WTC11 (cell line): Measurements from ENCODE around the gene ARHGAP15. TPM values are rescaled to one million over a fixed set of nuclear protein-coding genes. Genes with fewer than 3 reads are reported as not detected.

Experiments
- ATAC-seq: fragments of 200-7000 bp; cut with Tn5 transposase; 2 replicates; pipeline ENCODE4 v1.10.0; 2021; ENCODE audit warnings: mild to moderate bottlenecking, moderate library complexity
- CTCF ChIA-PET: fragments of 300-600 bp; sonication (Branson Sonifier 250); formaldehyde crosslinking; loops from one replicate; lab custom pipeline; 2021; ENCODE audit warnings: antibody characterized with exemption; lab: Charles Lee
- POLR2A ChIA-PET: fragments of 350-600 bp; sonication (Branson Sonifier 250); formaldehyde crosslinking; loops from one replicate; lab custom pipeline; 2021; ENCODE audit warnings: antibody characterized with exemption; lab: Charles Lee
- DNase-seq: peaks from one replicate; pipeline ENCODE4 v3.0.0; 2021; ENCODE audit warnings: low spot score
- H3K27ac Mint-ChIP-seq: 2 replicates; pipeline ENCODE4 v1.8.0; 2021; ENCODE audit warnings: mixed read lengths
- H3K27me3 Mint-ChIP-seq: 2 replicates; pipeline ENCODE4 v1.8.0; 2021; ENCODE audit warnings: low read depth, mild to moderate bottlenecking, moderate library complexity, mixed read lengths
- H3K36me3 Mint-ChIP-seq: 2 replicates; pipeline ENCODE4 v1.8.0; 2021; ENCODE audit warnings: mixed read lengths
- H3K4me1 Mint-ChIP-seq: 2 replicates; pipeline ENCODE4 v1.8.0; 2022; ENCODE audit warnings: mixed read lengths
- H3K4me3 Mint-ChIP-seq: 2 replicates; pipeline ENCODE4 v1.8.0; 2021; ENCODE audit warnings: mild to moderate bottlenecking, moderate library complexity, mixed read lengths
- H3K9me3 Mint-ChIP-seq: 2 replicates; pipeline ENCODE4 v1.8.0; 2021; ENCODE audit warnings: mixed read lengths
- AR ChIP-seq: fragments of 250-450 bp; sonication (Bioruptor Pico); IDR thresholded peaks from 2 replicates; pipeline ENCODE4 v1.9.0; 2021; ENCODE audit warnings: mild to moderate bottlenecking
- ATF6 ChIP-seq: sonication (generic); formaldehyde crosslinking; IDR thresholded peaks from 2 replicates; pipeline ENCODE4 v1.8.1; 2023; ENCODE audit warnings: mild to moderate bottlenecking, missing genetic modification reagents
- E2F4 ChIP-seq: sonication (generic); formaldehyde crosslinking; IDR thresholded peaks from 2 replicates; pipeline ENCODE4 v1.8.1; 2022; ENCODE audit warnings: low read depth, mild to moderate bottlenecking, moderate library complexity, missing genetic modification reagents, borderline replicate concordance
- E2F5 ChIP-seq: sonication (generic); formaldehyde crosslinking; IDR thresholded peaks from 2 replicates; pipeline ENCODE4 v1.8.1; 2022; ENCODE audit warnings: mild to moderate bottlenecking, moderate library complexity, missing genetic modification reagents
- EMX1 ChIP-seq: fragments of 250-450 bp; sonication (Bioruptor Pico); IDR thresholded peaks from 2 replicates; pipeline ENCODE4 v1.8.0; 2021; ENCODE audit warnings: mild to moderate bottlenecking
- ETV6 ChIP-seq: sonication (generic); formaldehyde crosslinking; IDR thresholded peaks from 2 replicates; pipeline ENCODE4 v1.8.1; 2022; ENCODE audit warnings: mild to moderate bottlenecking, missing genetic modification reagents
- FOXK1 ChIP-seq: sonication (generic); formaldehyde crosslinking; IDR thresholded peaks from 2 replicates; pipeline ENCODE4 v1.8.0; 2022; ENCODE audit warnings: mild to moderate bottlenecking, moderate library complexity, missing genetic modification reagents
- FOXP1 ChIP-seq: sonication (generic); formaldehyde crosslinking; IDR thresholded peaks from 2 replicates; pipeline ENCODE4 v1.8.0; 2022; ENCODE audit warnings: missing genetic modification reagents, mild to moderate bottlenecking, moderate library complexity, borderline replicate concordance
- GTF2I ChIP-seq: fragments of 250-450 bp; sonication (Bioruptor Pico); conservative IDR thresholded peaks from 2 replicates; pipeline ENCODE4 v1.4.0; 2021; ENCODE audit warnings: mild to moderate bottlenecking
- HMGA2 ChIP-seq: fragments of 250-450 bp; sonication (Bioruptor Pico); IDR thresholded peaks from 2 replicates; pipeline ENCODE4 v1.4.0; 2021; ENCODE audit warnings: mild to moderate bottlenecking, moderate library complexity
- IRF1 ChIP-seq: sonication (generic); formaldehyde crosslinking; IDR thresholded peaks from 2 replicates; pipeline ENCODE4 v1.8.0; 2023; ENCODE audit warnings: missing genetic modification reagents
- JAZF1 ChIP-seq: fragments of 250-450 bp; sonication (Bioruptor Pico); IDR thresholded peaks from 2 replicates; pipeline ENCODE4 v1.9.0; 2021; ENCODE audit warnings: moderate library complexity, mild to moderate bottlenecking, inconsistent platforms
- MLX ChIP-seq: sonication (generic); formaldehyde crosslinking; IDR thresholded peaks from 2 replicates; pipeline ENCODE4 v1.8.1; 2023; ENCODE audit warnings: mild to moderate bottlenecking, missing genetic modification reagents, moderate library complexity
- MYBL2 ChIP-seq: sonication (generic); formaldehyde crosslinking; IDR thresholded peaks from 2 replicates; pipeline ENCODE4 v1.8.1; 2023; ENCODE audit warnings: mild to moderate bottlenecking, moderate library complexity, missing genetic modification reagents
- RELA ChIP-seq: sonication (generic); formaldehyde crosslinking; IDR thresholded peaks from 2 replicates; pipeline ENCODE4 v1.8.1; 2022; ENCODE audit warnings: missing genetic modification reagents, mild to moderate bottlenecking, borderline replicate concordance
- RORB ChIP-seq: fragments of 250-450 bp; sonication (Bioruptor Pico); IDR thresholded peaks from 2 replicates; pipeline ENCODE4 v1.9.0; 2021; ENCODE audit warnings: mild to moderate bottlenecking
- SMAD3 ChIP-seq: sonication (generic); formaldehyde crosslinking; IDR thresholded peaks from 2 replicates; pipeline ENCODE4 v1.8.0; 2022; ENCODE audit warnings: missing genetic modification reagents, mild to moderate bottlenecking, borderline replicate concordance
- TCF7 ChIP-seq: sonication (generic); formaldehyde crosslinking; IDR thresholded peaks from 2 replicates; pipeline ENCODE4 v1.8.0; 2022; ENCODE audit warnings: mild to moderate bottlenecking, low read depth, missing genetic modification reagents, moderate library complexity
- TP53 ChIP-seq: sonication (generic); formaldehyde crosslinking; IDR thresholded peaks from 2 replicates; pipeline ENCODE4 v1.8.1; 2023; ENCODE audit warnings: mild to moderate bottlenecking, missing genetic modification reagents
- ZBTB43 ChIP-seq: sonication (generic); formaldehyde crosslinking; IDR thresholded peaks from 2 replicates; pipeline ENCODE4 v1.8.1; 2023; ENCODE audit warnings: mild to moderate bottlenecking, missing genetic modification reagents
- ZMAT4 ChIP-seq: fragments of 250-450 bp; sonication (Bioruptor Pico); IDR thresholded peaks from 2 replicates; pipeline ENCODE4 v1.9.0; 2021; ENCODE audit warnings: mild to moderate bottlenecking
- ZNF416 ChIP-seq: fragments of 250-450 bp; sonication (Bioruptor Pico); IDR thresholded peaks from 2 replicates; pipeline ENCODE4 v1.9.0; 2021; ENCODE audit warnings: mild to moderate bottlenecking, inconsistent platforms
- ZNF425 ChIP-seq: fragments of 250-450 bp; sonication (Bioruptor Pico); conservative IDR thresholded peaks from 2 replicates; pipeline ENCODE4 v1.9.0; 2021; ENCODE audit warnings: mild to moderate bottlenecking
- ZNF671 ChIP-seq: fragments of 250-450 bp; sonication (Bioruptor Pico); IDR thresholded peaks from 2 replicates; pipeline ENCODE4 v1.8.0; 2021; ENCODE audit warnings: mild to moderate bottlenecking
- total RNA-seq: library from RNA; stranded (reverse); gene quantifications from 3 replicates; pipeline ENCODE4 v1.2.3, GENCODE V29; 2021

The ARHGAP15 gene
- total RNA-seq, 1 experiment from 2014 or later: 0.28 TPM

GRCh38 chr2:143501106-143501676 lies 372.0 kb downstream of the ARHGAP15 start:
- H3K4me3 Mint-ChIP-seq: no peak overlapping the region
- no peak overlapping the region for H3K27ac Mint-ChIP-seq
- no peaks in the 10 kb centered on the region for H3K36me3 Mint-ChIP-seq
- no peak for TF ChIP-seq TP53 (CRISPR knock-in tag)
- no peak for TF ChIP-seq ZMAT4 (CRISPR knock-in tag)
- no peak for TF ChIP-seq MLX (CRISPR knock-in tag)
- no peak for TF ChIP-seq ZNF671 (CRISPR knock-in tag)
- no peak for TF ChIP-seq ZNF416 (CRISPR knock-in tag)
- TF ChIP-seq ATF6 (CRISPR knock-in tag): no peak
- no peak for TF ChIP-seq FOXP1 (CRISPR knock-in tag)
- no peak for TF ChIP-seq ETV6 (CRISPR knock-in tag)
- TF ChIP-seq SMAD3 (CRISPR knock-in tag): no peak
- TF ChIP-seq RELA (CRISPR knock-in tag): no peak
- TF ChIP-seq EMX1 (CRISPR knock-in tag): no peak
- no peak for TF ChIP-seq IRF1 (CRISPR knock-in tag)
- TF ChIP-seq TCF7 (CRISPR knock-in tag): no peak
- CTCF ChIA-PET: no interaction called here
- H3K4me1 Mint-ChIP-seq: no peaks in the 10 kb centered on the region
- H3K9me3 Mint-ChIP-seq: no peaks in the 10 kb centered on the region
- no peak for DNase-seq
- POLR2A ChIA-PET: no interaction called here
- peaks cover 3% of the 10 kb centered on the region; the same call in 1 of the 2 replicates for H3K27me3 Mint-ChIP-seq
- no peak for ATAC-seq

GRCh38 chr2:143503280-143503679 lies 374.1 kb downstream of the ARHGAP15 start:
- no peak for DNase-seq
- no peaks in the 10 kb centered on the region for H3K36me3 Mint-ChIP-seq
- no peaks in the 10 kb centered on the region for H3K9me3 Mint-ChIP-seq
- no peak overlapping the region for H3K27ac Mint-ChIP-seq
- no peaks in the 10 kb centered on the region for H3K4me1 Mint-ChIP-seq
- no peak overlapping the region for H3K4me3 Mint-ChIP-seq
- ATAC-seq: no peak
- ChIA-PET POLR2A (no interaction called here), CTCF (no interaction called here)
- H3K27me3 Mint-ChIP-seq: peaks cover 3% of the 10 kb centered on the region; the same call in 1 of the 2 replicates
- TF ChIP-seq MYBL2 (CRISPR knock-in tag) (no peak), E2F5 (CRISPR knock-in tag) (no peak), HMGA2 (no peak), ZNF671 (CRISPR knock-in tag) (no peak), FOXK1 (CRISPR knock-in tag) (no peak), AR (no peak), EMX1 (CRISPR knock-in tag) (no peak), GTF2I (CRISPR knock-in tag) (no peak), ZNF425 (CRISPR knock-in tag) (no peak), RORB (no peak), ZBTB43 (CRISPR knock-in tag) (no peak), JAZF1 (CRISPR knock-in tag) (no peak), E2F4 (no peak)
